Activated CD8-positive, alpha-beta memory T cell treated with anti-CD3 and anti-CD28 coated beads, Interleukin-2, amount 50 U/mL, for 48 hours (primary cell): ENCODE measurements around the gene OR1D2.
A peak's percentile ranks its signal among the peaks of the same experiment; 100 is the strongest.
"Not testable (repeated sequence)": the region's sequence is repeated elsewhere in the genome, so short reads cannot be mapped to it uniquely, and the experiment has no call there.

Experiments
- DNase-seq: peaks from one replicate; pipeline ENCODE4 v3.0.0-alpha.2; 2020

OR1D2 gene, protein sequence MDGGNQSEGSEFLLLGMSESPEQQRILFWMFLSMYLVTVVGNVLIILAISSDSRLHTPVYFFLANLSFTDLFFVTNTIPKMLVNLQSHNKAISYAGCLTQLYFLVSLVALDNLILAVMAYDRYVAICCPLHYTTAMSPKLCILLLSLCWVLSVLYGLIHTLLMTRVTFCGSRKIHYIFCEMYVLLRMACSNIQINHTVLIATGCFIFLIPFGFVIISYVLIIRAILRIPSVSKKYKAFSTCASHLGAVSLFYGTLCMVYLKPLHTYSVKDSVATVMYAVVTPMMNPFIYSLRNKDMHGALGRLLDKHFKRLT

DNA sequence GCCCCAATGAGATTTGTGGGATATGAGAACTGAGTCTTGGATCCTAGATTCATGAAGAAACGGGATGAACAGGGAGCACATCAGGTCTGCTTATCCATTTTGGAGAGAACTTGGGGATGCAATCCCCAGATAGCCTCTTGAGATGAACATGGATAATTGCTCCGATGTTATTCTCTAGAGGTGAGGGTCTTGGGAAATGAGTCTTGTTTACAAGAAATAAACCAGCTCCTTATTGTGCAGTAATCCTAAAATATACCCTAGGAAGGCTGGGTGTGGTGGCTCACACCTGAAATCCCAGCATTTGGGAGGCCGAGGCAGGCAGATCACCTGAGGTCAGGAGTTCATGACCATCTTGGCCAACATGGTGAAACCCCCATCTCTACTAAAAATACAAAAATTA, at the start of gene OR1D2:
Gene OR1D2, minus strand, starts transcription at position 101 of the 400 bp plus-strand sequence. CDS start 11,426 bp downstream, outside the sequence.
- DNase-seq: no peak

DNA sequence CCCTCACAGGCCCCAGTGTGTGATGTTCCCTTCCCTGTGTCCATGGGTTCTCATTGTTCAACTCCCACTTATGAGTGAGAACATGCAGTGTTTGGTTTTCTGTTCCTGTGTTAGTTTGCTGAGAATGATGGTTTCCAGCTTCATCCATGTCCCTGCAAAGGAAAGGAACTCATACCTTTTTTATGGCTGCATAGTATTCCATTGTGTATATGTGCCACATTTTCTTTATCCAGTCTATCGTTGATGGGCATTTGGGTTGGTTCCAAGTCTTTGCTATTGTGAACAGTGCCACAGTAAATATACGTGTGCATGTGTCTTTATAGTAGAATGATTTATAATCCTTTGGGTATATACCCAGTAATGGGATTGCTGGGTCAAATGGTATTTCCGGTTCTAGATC, 33.3 kb upstream of the OR1D2 start:
- DNase-seq: not testable (repeated sequence)

DNA sequence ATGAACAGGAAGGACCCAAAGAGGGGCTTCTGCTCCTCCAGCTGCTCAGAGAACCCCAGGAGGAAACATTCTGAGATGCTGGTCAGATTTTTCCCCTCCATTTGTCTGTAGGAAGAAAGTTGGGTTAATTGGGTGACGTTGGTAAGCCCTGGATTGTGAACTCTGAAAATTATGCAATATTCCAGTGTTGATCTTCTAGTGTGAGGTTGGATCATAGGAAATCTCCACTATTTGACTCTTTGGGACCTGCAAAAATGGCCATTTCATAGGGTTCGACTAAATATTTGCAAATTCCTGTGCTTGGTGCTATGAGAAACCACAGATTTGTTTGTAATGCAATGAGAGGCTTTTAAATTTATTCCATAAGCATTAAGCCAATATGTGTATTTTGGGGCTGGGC, 23.2 kb upstream of the OR1D2 start, which contains the start of gene OR1G1:
Gene OR1G1, minus strand, starts transcription at position 101 of the 400 bp plus-strand sequence. Its CDS starts 0 bp downstream, at position 101.
- DNase-seq: no peak

DNA sequence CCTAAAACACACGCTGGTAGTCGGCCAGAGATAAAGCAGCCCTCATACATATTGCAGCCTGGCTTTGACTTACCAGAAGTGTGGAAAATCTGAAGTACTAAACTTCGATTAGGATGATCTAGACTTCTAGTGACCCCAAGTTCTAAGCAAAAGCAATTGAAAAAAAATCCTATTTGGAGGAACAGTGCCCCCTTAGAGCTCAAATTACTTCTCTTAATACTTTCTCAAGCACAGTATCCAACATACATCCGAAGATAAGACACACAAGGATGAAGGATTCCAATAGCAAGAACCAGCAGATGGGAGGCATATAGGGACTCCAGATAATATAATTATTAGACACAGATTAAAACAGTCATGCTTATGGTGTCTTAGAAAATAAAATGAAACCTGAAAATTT, 30.4 kb downstream of the OR1D2 start:
- not testable (repeated sequence) for DNase-seq

DNA sequence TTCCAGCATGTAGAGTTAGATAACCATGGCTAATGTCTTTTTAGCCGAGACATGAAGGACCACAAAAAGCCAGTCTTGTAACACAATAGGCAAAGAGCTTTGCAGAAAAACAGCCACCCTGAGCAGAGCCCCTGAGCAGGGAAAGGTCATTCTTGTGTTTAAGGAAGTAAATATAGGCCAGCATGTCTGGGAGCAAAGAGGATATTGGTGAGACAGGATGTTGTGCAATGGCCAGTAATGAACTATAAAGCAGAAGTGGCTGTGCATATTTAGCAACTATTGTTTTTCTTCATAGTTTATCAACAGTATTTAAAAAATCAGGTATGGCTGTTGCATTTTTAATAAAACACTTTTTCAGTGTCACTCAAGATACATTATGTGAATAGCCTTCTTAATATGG, 39.0 kb downstream of the OR1D2 start:
- DNase-seq: not testable (repeated sequence)

DNA sequence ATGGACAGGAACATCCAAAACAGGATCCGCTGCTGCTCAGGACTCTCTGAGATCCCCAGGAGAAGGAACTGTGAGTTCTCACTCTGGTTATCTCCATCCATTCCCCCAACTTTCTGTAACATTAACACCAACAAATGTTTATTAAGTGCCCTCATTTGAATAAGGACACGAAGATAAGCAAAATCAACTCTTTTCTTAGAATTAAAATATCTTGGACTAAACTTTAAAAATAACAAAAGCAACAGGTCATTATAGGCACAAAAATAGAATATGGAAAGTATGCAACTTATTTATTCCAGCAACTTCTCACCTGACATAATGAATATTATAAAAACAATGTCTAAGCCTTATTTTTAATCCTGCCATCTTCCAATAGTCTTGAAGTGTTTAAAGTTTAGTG, 40.7 kb downstream of the OR1D2 start, which contains the start of gene OR1D5:
Gene OR1D5, minus strand, starts transcription at position 101 of the 400 bp plus-strand sequence. Its CDS starts 0 bp downstream, at position 101.
- not testable (repeated sequence) for DNase-seq

DNA sequence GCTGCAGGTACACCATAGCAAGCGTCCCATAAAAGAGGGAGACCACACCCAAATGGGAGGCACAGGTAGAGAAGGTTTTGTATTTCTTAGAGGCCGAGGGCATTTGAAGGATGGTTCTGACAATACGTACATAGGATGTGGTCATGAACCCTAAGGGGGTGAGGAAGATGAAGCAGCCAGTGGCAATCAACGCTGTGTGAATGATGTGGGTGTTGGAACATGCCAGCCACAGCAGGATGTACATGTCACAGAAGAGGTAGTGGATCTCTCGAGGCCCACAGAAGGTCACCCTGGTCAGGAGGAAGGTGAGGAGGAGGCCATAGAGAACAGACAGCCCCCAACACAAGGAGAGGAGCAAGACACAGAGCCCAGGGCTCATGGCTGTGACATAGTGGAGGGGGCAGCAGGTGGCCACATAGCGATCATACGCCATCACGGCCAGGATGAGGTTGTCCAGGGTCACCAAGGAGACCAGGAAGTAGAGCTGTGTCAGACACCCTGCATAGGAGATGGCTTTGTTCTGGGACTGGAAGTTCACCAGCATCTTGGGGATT, 41.3 kb downstream of the OR1D2 start:
- not testable (repeated sequence) for DNase-seq

DNA sequence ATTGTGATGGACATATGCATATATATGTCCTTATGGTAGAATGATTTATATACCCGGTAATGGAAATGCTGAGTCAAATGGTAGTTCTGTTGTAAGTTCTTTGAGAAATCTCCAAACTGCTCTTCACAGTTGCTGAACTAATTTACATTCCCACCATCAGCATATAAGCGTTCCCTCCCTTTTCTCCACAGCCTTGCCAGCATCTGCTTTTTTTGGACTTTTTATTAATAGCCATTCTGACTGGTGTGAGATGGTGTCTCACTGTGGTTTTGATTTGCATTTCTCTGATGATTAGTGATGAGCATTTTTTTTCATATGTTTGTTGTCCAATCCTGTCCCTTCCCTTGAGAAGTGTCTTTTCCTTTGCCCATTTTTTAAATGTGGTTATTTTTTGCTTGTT, 49.4 kb downstream of the OR1D2 start:
- DNase-seq: not testable (repeated sequence)

DNA sequence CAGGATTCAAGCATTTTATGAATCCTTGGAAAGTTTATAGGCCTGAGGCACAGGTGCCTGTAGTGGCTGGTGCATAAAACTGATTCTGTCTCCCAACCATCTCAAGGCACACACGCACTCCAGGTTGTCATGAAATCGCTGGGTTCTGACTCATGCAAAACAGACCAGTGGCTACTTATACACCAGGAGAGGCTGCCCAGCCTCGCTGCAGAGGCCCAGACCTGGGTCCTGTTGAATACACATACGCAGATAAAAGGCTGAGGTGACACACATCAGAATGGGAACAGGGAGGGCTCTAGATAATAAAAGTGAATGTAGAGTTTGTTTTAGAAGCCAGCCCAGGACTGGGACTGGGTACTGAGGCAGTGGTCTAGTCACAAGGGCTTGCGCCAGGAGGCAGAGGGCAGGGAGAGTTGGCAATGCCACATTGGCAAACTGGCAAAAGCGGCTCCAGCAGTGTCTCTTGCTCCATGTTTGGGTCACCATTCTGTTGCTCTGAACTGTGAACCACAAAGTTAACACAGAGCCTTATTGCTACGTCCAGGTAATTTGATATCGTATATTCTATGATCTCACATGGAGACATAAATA, 54.4 kb downstream of the OR1D2 start:
- DNase-seq: no peak

DNA sequence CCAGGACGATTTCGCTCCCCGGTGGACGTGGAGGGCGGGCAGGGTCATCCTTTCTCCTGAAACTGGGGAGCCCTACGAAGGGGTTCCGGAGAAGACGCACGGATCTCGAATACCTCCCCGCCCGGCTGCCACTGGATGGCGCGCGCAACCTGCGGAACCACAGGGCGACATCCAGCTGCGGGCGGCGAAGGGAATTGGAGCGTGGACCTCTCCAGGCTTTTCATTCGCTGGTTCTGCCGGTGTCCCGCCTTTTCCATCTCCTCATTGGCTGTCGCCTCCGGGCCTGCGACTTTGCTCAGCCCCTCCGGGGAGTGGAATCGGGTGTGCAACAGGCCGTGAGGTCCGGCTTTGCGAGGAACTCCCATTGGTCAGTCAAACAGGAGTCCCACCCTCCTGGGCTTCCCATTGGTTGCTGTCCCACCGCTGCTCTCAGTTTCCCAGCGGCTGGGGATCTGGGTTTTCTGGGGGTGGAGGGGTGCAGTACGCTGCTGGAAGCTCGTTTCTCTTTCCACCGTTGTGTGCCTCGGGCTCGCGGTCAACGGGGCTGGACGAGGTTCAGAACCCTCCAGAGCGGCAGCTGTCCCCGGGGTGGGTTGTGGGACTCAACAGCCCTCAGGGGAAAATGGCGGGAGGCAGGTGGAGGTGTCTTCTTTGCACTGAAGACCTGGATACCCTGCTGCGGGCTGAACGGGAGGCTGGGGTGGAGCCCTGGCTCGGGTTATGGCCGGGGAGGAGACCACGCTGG, 55.3 kb downstream of the OR1D2 start:
- peak; percentile 93 for DNase-seq

DNA sequence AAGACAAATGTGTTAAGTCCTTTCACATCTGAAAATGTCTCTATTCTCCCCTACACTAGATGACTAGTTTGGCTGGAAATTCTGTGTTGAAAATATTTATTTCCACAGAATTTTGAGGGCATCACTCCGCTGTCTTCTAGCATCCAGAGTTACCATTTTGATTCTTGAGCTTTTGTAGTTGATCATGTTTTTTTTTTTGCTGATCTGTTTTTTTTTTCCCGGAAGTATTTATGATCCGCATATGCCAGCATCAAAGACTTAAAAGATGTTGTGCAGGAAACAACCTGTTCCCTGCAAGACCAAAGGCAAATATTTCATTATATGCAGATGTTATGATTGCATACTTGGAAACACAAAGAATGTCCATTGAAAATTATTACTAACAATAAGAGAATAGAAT, 57.5 kb downstream of the OR1D2 start:
- no peak for DNase-seq

DNA sequence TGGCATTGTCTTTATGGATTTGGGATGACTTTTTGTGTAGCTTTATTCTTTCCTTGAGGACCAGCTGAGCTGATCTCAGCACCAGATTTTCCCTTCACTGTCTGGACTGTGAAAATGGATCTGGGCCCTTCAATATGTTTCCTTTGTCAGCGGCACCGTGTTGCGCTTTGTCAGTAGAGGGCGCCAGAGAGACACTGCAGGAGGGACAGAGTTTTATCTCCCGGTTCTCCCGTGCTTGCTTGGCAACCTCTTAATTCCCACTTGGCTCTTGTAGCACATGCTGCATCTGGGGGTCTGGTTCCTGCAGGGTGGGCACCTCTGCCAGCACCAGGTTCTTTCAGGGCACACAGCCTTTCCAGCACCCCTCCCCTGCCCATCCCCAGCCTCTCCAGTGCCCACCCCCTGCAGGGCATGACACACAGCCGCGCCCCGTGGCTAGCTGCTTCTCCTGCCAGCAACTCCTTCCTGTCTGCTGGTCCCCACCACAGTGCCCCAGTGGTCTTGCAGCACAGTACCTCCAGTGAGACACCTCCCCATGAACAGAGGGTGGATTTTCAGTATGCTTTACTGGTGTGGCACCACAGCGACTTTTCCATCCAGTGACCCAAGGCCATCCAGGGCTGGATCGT, 60.4 kb downstream of the OR1D2 start:
- DNase-seq: peak; percentile 59

DNA sequence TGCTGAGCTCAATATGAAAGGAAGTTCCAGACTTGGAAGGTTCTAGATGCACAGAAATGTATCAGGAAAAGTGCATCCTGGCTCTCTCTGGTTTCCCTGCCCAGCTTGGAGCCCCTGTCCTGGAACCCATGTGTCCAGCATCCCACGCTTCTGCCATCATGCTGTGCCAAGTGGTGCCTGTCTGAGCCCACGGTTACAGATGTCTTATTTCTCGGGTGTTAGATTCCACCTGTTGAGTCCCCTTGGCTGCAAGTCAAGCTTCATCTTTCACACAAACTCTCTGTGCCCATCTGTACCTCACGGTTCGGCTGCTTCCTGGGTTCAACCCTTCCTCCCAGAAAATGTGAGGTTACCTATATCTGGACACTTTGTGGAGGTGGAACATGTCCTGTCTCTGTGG, 63.3 kb downstream of the OR1D2 start:
- no peak for DNase-seq

DNA sequence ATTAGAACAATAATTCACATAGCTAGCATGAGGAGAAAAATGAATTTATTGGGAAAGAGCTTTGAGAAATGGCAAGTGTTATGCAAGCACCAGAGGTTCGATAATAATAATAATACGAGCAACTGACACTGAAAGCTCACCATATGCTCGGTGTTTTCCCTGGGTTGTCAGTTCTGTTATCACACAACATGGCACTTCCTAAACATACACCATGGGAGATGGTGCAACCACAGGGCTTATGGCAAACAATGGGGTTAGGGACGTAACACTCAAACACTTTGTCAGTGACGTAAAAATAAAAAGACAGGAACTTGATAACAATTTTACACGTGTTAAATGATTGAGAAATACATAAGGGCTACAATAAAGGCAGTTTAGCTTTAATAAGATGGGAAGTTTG, 64.5 kb downstream of the OR1D2 start:
- DNase-seq: peak; percentile 23

DNA sequence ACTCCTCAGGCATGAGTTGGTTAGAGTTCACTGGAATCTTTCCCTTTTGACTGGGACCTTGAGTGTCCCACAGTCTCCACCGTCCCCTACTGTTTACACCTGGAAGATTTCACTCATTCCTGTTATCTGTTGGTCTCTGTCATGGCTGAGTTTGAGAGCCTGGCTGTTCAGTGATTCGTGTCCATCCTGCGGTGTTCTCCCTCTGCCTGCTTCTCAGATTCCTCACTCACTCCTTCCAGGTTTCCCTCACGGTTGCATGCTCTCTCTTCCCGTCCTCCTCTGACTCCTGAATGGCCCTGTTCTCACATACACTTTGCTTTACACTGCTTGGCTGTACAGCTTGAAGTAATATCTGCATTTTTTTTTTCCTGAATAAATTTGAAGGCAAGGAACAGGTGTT, 65.3 kb downstream of the OR1D2 start:
- DNase-seq: peak; percentile 23
